GM19099 (cell line): Measurements from ENCODE around the gene CNOT2.

Source experiments
- POLR2A ChIP-seq: IDR thresholded peaks from 3 replicates; pipeline ENCODE4 v1.6.1; 2011; ENCODE audit warnings: low read depth; ENCODE audit not compliant: insufficient read length; ENCODE audit errors: extremely low read depth

CNOT2 gene

GRCh38 chr12:70403826-70404225 is 160.6 kb downstream of the CNOT2 start:
- TF ChIP-seq POLR2A = no peak
